ENCODE data around the gene GAP43.

- TF ChIP-seq EZH2 (IDR thresholded peaks at IDR 0.05; ENCODE audit: borderline replicate concordance, low read depth, low read length, severe bottlenecking) (no peak), CTCF (IDR thresholded peaks at IDR 0.05; ENCODE audit: borderline replicate concordance, extremely low read depth, low read length, poor library complexity, severe bottlenecking) (no peak)
These were observed 2.7 kb downstream of the GAP43 start for GRCh38 chr3:115626006-115626409.
